Neural cell (in vitro differentiated cells): Measurements from ENCODE around the gene CHRD. TPM values are rescaled to one million over a fixed set of nuclear protein-coding genes. Genes with fewer than 3 reads are reported as not detected.
"Not testable (repeated sequence)": the region's sequence is repeated elsewhere in the genome, so short reads cannot be mapped to it uniquely, and the experiment has no call there.

Source experiments
- H2AFZ ChIP-seq: fragments of 200-600, 300-800 bp; sonication (generic), shearing (Covaris generic); 2 replicates; pipeline ENCODE4 v1.6.0; 2014; ENCODE audit warnings: low read depth, mild to moderate bottlenecking, antibody characterized with exemption, low read length, moderate library complexity
- H3F3A ChIP-seq: fragments of 200-600 bp; shearing (Covaris generic); 2 replicates; pipeline ENCODE4 v1.6.1; 2016; ENCODE audit warnings: mild to moderate bottlenecking, moderate library complexity, mixed read lengths, antibody characterized with exemption, low read length; ENCODE audit not compliant: insufficient read depth, poor library complexity, severe bottlenecking
- H3K27ac ChIP-seq: fragments of 200-600, 300-800 bp; sonication (generic), shearing (Covaris generic); 2 replicates; pipeline ENCODE4 v1.5.1; 2014; ENCODE audit warnings: mild to moderate bottlenecking, low read length, moderate library complexity
- H3K27me3 ChIP-seq: fragments of 300-800, 200-600 bp; sonication (generic), shearing (Covaris generic); 2 replicates; pipeline ENCODE4 v1.6.0; 2014; ENCODE audit warnings: mild to moderate bottlenecking, low read depth, low read length, moderate library complexity; ENCODE audit not compliant: insufficient read depth
- H3K36me3 ChIP-seq: fragments of 300-800, 200-600 bp; sonication (generic), shearing (Covaris generic); 2 replicates; pipeline ENCODE4 v1.5.1; 2014; ENCODE audit warnings: mild to moderate bottlenecking, antibody characterized with exemption, low read length, moderate library complexity; ENCODE audit not compliant: insufficient read depth
- H3K4me2 ChIP-seq: fragments of 300-800, 200-600 bp; sonication (generic), shearing (Covaris generic); 2 replicates; pipeline ENCODE4 v1.6.0; 2014; ENCODE audit warnings: mild to moderate bottlenecking, low read length
- H3K4me3 ChIP-seq: fragments of 300-800, 200-600 bp; sonication (generic), shearing (Covaris generic); 2 replicates; pipeline ENCODE4 v1.5.1; 2014; ENCODE audit warnings: mild to moderate bottlenecking, low read length, moderate library complexity
- H3K79me2 ChIP-seq: fragments of 200-600 bp; shearing (Covaris generic); replicated peaks from 2 replicates; pipeline ENCODE4 v1.6.0; 2014; ENCODE audit warnings: mild to moderate bottlenecking, low read length, moderate library complexity; ENCODE audit not compliant: insufficient read depth
- H3K9ac ChIP-seq: fragments of 300-800, 200-600 bp; sonication (generic), shearing (Covaris generic); 2 replicates; pipeline ENCODE4 v1.6.1; 2016; ENCODE audit warnings: mild to moderate bottlenecking, low read length, mixed read lengths
- H3K9me2 ChIP-seq: fragments of 200-600 bp; shearing (Covaris generic); 2 replicates; pipeline ENCODE4 v1.6.1; 2016; ENCODE audit warnings: mild to moderate bottlenecking, low read length, mixed read lengths; ENCODE audit not compliant: insufficient read depth
- H3K9me3 ChIP-seq: fragments of 200-600, 300-800 bp; sonication (generic), shearing (Covaris generic); 2 replicates; pipeline ENCODE4 v1.6.1; 2016; ENCODE audit warnings: mild to moderate bottlenecking, mixed run types, low read length, moderate library complexity, mixed read lengths
- H4K20me1 ChIP-seq: fragments of 200-600 bp; shearing (Covaris generic); 2 replicates; pipeline ENCODE4 v1.6.1; 2016; ENCODE audit warnings: mild to moderate bottlenecking, mixed run types; ENCODE audit not compliant: insufficient read depth
- CTCF ChIP-seq: fragments of 450-650 bp; IDR thresholded peaks from 2 replicates; pipeline ENCODE4 v1.5.1; 2014; ENCODE audit warnings: antibody characterized with exemption, mild to moderate bottlenecking, moderate library complexity; ENCODE audit not compliant: poor library complexity, severe bottlenecking
- EP300 ChIP-seq: fragments of 450-650 bp; conservative IDR thresholded peaks from 2 replicates; pipeline ENCODE4 v1.6.1; 2014; ENCODE audit warnings: antibody characterized with exemption, mild to moderate bottlenecking, moderate library complexity; ENCODE audit not compliant: poor library complexity, severe bottlenecking
- EZH2 ChIP-seq: fragments of 200-600, 300-800 bp; shearing (Covaris generic), sonication (generic); IDR thresholded peaks from 2 replicates; pipeline ENCODE4 v1.6.1; 2014; ENCODE audit warnings: antibody characterized with exemption, low read length, borderline replicate concordance, mild to moderate bottlenecking; ENCODE audit not compliant: insufficient read depth, poor library complexity, severe bottlenecking
- MXI1 ChIP-seq: fragments of 450-650 bp; conservative IDR thresholded peaks from 2 replicates; pipeline ENCODE4 v1.6.1; 2014; ENCODE audit warnings: antibody characterized with exemption, mild to moderate bottlenecking; ENCODE audit not compliant: poor library complexity, severe bottlenecking
- POLR2AphosphoS5 ChIP-seq: IDR thresholded peaks from 2 replicates; pipeline ENCODE4 v1.6.1; 2012
- RAD21 ChIP-seq: fragments of 450-650 bp; conservative IDR thresholded peaks from 2 replicates; pipeline ENCODE4 v1.6.1; 2014; ENCODE audit warnings: antibody characterized with exemption, mild to moderate bottlenecking, moderate library complexity
- REST ChIP-seq: IDR thresholded peaks from 2 replicates; pipeline ENCODE4 v1.6.1; 2012; ENCODE audit warnings: borderline replicate concordance
- SMC3 ChIP-seq: fragments of 450-650 bp; conservative IDR thresholded peaks from 2 replicates; pipeline ENCODE4 v1.6.1; 2014; ENCODE audit warnings: antibody characterized with exemption, mild to moderate bottlenecking, moderate library complexity; ENCODE audit not compliant: poor library complexity
- TAF1 ChIP-seq: IDR thresholded peaks from 2 replicates; pipeline ENCODE4 v1.6.1; 2012; ENCODE audit warnings: low read depth
- polyA plus RNA-seq: library from polyadenylated mRNA; depleted of rRNA; stranded (reverse); fragments of >200 nt; gene quantifications from 2 replicates; pipeline ENCODE4 v1.2.3, GENCODE V29; 2014

Gene CHRD
- polyA plus RNA-seq, 1 donor from 2014 or later, result 2.9 TPM

GRCh38 chr3:184339001-184339400, 40.9 kb upstream of the CHRD start:
- Histone ChIP-seq H3K27ac (peak overlapping the region; percentile 99), H3K9ac (peak overlapping the region; percentile 98), H3F3A (peaks cover 10% of the 10 kb centered on the region), H2AFZ (peak overlapping the region; percentile 38), H3K36me3 (no peaks in the 10 kb centered on the region), H3K4me3 (peak overlapping the region; percentile 95), H3K4me2 (peak overlapping the region; percentile 98), H3K9me3 (no peaks in the 10 kb centered on the region), H3K27me3 (no peaks in the 10 kb centered on the region), H4K20me1 (no peaks in the 10 kb centered on the region), H3K79me2 (peaks cover 37% of the 10 kb centered on the region), H3K9me2 (no peaks in the 10 kb centered on the region)
- TF ChIP-seq MXI1 (peak; percentile 58), SMC3 (no peak)

GRCh38 chr3:184339451-184340135, 40.3 kb upstream of the CHRD start:
- H3K36me3 ChIP-seq, H3K9me2 ChIP-seq, H3K27me3 ChIP-seq, H2AFZ ChIP-seq, H4K20me1 ChIP-seq, H3K9me3 ChIP-seq: not testable (repeated sequence)
- H3K4me3 ChIP-seq, result peak overlapping the region; percentile 95
- peaks cover 10% of the 10 kb centered on the region for H3F3A ChIP-seq
- peak overlapping the region; percentile 98 for H3K4me2 ChIP-seq
- peak overlapping the region; percentile 98 for H3K9ac ChIP-seq
- H3K27ac ChIP-seq, result peak overlapping the region; percentile 99
- peaks cover 37% of the 10 kb centered on the region for H3K79me2 ChIP-seq

GRCh38 chr3:184341925-184342324, 37.9 kb upstream of the CHRD start:
- no peak overlapping the region for H3K4me3 ChIP-seq
- H3K9ac ChIP-seq, result no peak overlapping the region

DNA sequence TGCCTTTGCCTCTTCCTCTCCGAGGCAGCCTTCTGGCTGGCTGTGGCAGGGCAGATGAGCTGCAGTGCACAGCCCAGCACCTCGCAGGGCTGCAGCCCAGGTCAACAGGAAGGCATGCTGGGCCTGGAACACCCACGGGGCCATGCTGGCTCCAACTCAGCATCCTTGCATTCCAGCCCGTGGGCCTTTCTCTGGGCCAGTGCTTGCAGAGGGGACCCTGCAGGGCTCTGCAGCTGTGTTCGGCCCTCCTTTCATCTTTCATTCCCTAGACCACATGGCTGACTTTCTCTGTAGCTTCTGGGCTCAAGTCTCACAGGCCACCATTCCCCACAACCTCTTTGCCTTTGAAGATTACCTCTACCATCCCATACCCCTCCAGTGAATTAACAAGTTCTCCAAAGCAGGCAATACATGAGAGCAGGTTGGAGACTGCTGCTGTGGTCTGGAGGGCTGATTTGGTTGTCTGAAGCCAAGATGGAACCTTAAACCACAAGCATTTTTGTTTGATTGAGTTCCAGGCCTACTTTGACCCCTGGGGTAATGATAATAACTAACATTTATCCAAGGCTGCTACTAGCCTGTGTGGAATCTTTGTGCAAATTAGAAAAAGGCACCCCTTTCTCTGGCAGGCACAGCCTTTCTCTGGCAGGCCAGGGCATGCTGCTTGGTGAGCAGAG, 36.5 kb upstream of the CHRD start:
- H3K27me3 ChIP-seq, result no peaks in the 10 kb centered on the region
- peaks cover 17% of the 10 kb centered on the region for H3K79me2 ChIP-seq
- no peak overlapping the region for H3K4me3 ChIP-seq
- no peak for TF ChIP-seq REST
- no peak for TF ChIP-seq SMC3
- no peak for TF ChIP-seq EP300
- no peak for TF ChIP-seq RAD21
- TF ChIP-seq TAF1, result no peak
- TF ChIP-seq CTCF, result no peak
- no peak for TF ChIP-seq EZH2
- TF ChIP-seq POLR2AphosphoS5, result no peak
- TF ChIP-seq MXI1, result no peak
- no peaks in the 10 kb centered on the region for H3K9me3 ChIP-seq
- H3K36me3 ChIP-seq, result no peaks in the 10 kb centered on the region
- H3K9me2 ChIP-seq, result no peaks in the 10 kb centered on the region
- H3K4me2 ChIP-seq, result no peak overlapping the region
- no peak overlapping the region for H2AFZ ChIP-seq
- no peaks in the 10 kb centered on the region for H3F3A ChIP-seq
- no peak overlapping the region for H3K9ac ChIP-seq
- no peaks in the 10 kb centered on the region for H4K20me1 ChIP-seq
- H3K27ac ChIP-seq, result no peak overlapping the region

More at GRCh38 chr3:184341925-184342324, 37.9 kb upstream of the CHRD start:
- TF ChIP-seq POLR2AphosphoS5 (no peak), EP300 (no peak), EZH2 (no peak), RAD21 (no peak)
- no peak overlapping the region for H2AFZ ChIP-seq
- H3K36me3 ChIP-seq, result no peaks in the 10 kb centered on the region
- H3K9me2 ChIP-seq, result no peaks in the 10 kb centered on the region
- no peaks in the 10 kb centered on the region for H3K27me3 ChIP-seq
- no peaks in the 10 kb centered on the region for H3K9me3 ChIP-seq
- H3K27ac ChIP-seq, result no peak overlapping the region
- H4K20me1 ChIP-seq, result no peaks in the 10 kb centered on the region
- no peak overlapping the region for H3K4me2 ChIP-seq
- H3K79me2 ChIP-seq, result peaks cover 31% of the 10 kb centered on the region
- no peaks in the 10 kb centered on the region for H3F3A ChIP-seq
